K562 (cell line): ENCODE results near the gene LCTL. TPM values are rescaled to one million over a fixed set of nuclear protein-coding genes. Genes with fewer than 3 reads are reported as not detected.

Experiments
- CBFA2T2 ChIP-seq: fragments of 450-650 bp; conservative IDR thresholded peaks from 2 replicates; pipeline ENCODE4 v1.6.1; 2017; ENCODE audit warnings: mild to moderate bottlenecking
- ELF2 ChIP-seq: fragments of 250-450 bp; sonication (Bioruptor Pico); IDR thresholded peaks from 2 replicates; pipeline ENCODE4 v1.5.0; 2021; ENCODE audit warnings: mild to moderate bottlenecking
- ESRRA ChIP-seq: fragments of 450-650 bp; IDR thresholded peaks from 2 replicates; pipeline ENCODE4 v1.6.1; 2014; ENCODE audit warnings: low read depth, mild to moderate bottlenecking, moderate library complexity, borderline replicate concordance
- L3MBTL2 ChIP-seq: fragments of 450-650 bp; IDR thresholded peaks from 2 replicates; pipeline ENCODE4 v1.6.1; 2016; ENCODE audit warnings: mild to moderate bottlenecking, moderate library complexity
- NBN ChIP-seq: fragments of 450-650 bp; IDR thresholded peaks from 2 replicates; pipeline ENCODE4 v1.6.1; 2016; ENCODE audit warnings: low read depth, mild to moderate bottlenecking
- RBM34 ChIP-seq: fragments of 200-400 bp; formaldehyde crosslinking; IDR thresholded peaks from 2 replicates; pipeline ENCODE4 v1.6.1; 2018; ENCODE audit warnings: low read length, borderline replicate concordance; ENCODE audit not compliant: insufficient read depth
- SAFB ChIP-seq: fragments of 200-400 bp; formaldehyde crosslinking; IDR thresholded peaks from 2 replicates; pipeline ENCODE4 v1.6.1; 2017; ENCODE audit warnings: low read depth, low read length, borderline replicate concordance
- polyA plus RNA-seq, 8 experiments: library from polyadenylated mRNA; depleted of rRNA in 4 of 8; stranded (reverse) in 5 of 8; unstranded in 3 of 8; fragments of >200 nt; fragmentation: Nextera tagmentation in 2 of 8; fragmentation: Illumina TruSeq in 1 of 8; extraction: Ambion mirVana in 2 of 8; extraction: Trizol in 1 of 8; gene quantifications; 2 replicates each; pipeline versions ENCODE4 v1.2.1 to v1.2.3, GENCODE V29; 2011 to 2014; ENCODE audit warnings: inconsistent platforms in 1 of 8, missing spikeins in 1 of 8
- total RNA-seq, 7 experiments: library from RNA; depleted of rRNA in 6 of 7; stranded (reverse); fragments of >200 nt in 6 of 7; fragmentation: Illumina TruSeq in 2 of 7; extraction: Trizol in 2 of 7; gene quantifications; 2 replicates each; pipeline versions ENCODE4 v1.2.1 to v1.2.3, GENCODE V29; 2011 to 2021; ENCODE audit warnings: low replicate concordance in 1 of 7
- TF ChIP-seq, protein P1 (sequence below): fragments of 200-400 bp; formaldehyde crosslinking; IDR thresholded peaks from 2 replicates; pipeline ENCODE4 v1.6.1; 2017; ENCODE audit warnings: mild to moderate bottlenecking, low read depth, low read length, moderate library complexity
- TF ChIP-seq, protein P2 (sequence below), 2 experiments: fragments of 450-650 bp in 1 of 2; sonication (generic) in 1 of 2; formaldehyde crosslinking in 1 of 2; IDR thresholded peaks; 2 replicates each; pipeline versions ENCODE4 v1.7.1 to v1.9.0; 2016 to 2022; ENCODE audit warnings: inconsistent platforms in 1 of 2, mild to moderate bottlenecking in 1 of 2, missing genetic modification reagents in 1 of 2
- TF ChIP-seq, protein P3 (sequence below): fragments of 450-650 bp; IDR thresholded peaks from 2 replicates; pipeline ENCODE4 v1.6.1; 2016; ENCODE audit warnings: antibody characterized with exemption
- TF ChIP-seq, protein P4 (sequence below): fragments of 250-450 bp; sonication (Bioruptor Pico); IDR thresholded peaks from 2 replicates; pipeline ENCODE4 v1.5.0; 2021; ENCODE audit warnings: mild to moderate bottlenecking, moderate library complexity

Gene LCTL
- total and polyA plus RNA-seq, 9 of the 15 experiments (the other 6 are each of a cell fraction or from before 2014, with no cell fraction given), result 0.08 to 0.31 (median 0.17) TPM; not detected in 6

DNA sequence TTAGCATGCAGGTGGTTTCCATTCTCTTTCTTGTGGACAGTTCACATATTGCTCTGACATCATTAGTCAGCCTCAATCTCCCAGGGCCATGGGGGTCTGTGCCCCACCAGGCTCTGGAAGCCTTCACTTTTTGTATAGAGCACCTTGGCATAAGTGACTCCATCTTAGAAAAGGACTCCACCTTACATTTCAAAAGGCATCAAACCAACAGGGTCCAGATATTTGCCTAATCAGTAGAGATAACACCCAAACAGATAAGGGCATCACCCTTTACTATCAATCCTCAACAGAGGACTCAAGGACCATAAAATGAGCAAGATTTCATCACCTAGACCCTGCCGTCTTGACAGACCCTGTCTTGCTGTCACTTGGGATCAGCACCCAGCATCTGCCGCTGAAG is 35.7 kb upstream of the LCTL start (continued):
- TF ChIP-seq, protein P1, sequence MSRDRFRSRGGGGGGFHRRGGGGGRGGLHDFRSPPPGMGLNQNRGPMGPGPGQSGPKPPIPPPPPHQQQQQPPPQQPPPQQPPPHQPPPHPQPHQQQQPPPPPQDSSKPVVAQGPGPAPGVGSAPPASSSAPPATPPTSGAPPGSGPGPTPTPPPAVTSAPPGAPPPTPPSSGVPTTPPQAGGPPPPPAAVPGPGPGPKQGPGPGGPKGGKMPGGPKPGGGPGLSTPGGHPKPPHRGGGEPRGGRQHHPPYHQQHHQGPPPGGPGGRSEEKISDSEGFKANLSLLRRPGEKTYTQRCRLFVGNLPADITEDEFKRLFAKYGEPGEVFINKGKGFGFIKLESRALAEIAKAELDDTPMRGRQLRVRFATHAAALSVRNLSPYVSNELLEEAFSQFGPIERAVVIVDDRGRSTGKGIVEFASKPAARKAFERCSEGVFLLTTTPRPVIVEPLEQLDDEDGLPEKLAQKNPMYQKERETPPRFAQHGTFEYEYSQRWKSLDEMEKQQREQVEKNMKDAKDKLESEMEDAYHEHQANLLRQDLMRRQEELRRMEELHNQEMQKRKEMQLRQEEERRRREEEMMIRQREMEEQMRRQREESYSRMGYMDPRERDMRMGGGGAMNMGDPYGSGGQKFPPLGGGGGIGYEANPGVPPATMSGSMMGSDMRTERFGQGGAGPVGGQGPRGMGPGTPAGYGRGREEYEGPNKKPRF, result no peak
- TF ChIP-seq, protein P2, sequence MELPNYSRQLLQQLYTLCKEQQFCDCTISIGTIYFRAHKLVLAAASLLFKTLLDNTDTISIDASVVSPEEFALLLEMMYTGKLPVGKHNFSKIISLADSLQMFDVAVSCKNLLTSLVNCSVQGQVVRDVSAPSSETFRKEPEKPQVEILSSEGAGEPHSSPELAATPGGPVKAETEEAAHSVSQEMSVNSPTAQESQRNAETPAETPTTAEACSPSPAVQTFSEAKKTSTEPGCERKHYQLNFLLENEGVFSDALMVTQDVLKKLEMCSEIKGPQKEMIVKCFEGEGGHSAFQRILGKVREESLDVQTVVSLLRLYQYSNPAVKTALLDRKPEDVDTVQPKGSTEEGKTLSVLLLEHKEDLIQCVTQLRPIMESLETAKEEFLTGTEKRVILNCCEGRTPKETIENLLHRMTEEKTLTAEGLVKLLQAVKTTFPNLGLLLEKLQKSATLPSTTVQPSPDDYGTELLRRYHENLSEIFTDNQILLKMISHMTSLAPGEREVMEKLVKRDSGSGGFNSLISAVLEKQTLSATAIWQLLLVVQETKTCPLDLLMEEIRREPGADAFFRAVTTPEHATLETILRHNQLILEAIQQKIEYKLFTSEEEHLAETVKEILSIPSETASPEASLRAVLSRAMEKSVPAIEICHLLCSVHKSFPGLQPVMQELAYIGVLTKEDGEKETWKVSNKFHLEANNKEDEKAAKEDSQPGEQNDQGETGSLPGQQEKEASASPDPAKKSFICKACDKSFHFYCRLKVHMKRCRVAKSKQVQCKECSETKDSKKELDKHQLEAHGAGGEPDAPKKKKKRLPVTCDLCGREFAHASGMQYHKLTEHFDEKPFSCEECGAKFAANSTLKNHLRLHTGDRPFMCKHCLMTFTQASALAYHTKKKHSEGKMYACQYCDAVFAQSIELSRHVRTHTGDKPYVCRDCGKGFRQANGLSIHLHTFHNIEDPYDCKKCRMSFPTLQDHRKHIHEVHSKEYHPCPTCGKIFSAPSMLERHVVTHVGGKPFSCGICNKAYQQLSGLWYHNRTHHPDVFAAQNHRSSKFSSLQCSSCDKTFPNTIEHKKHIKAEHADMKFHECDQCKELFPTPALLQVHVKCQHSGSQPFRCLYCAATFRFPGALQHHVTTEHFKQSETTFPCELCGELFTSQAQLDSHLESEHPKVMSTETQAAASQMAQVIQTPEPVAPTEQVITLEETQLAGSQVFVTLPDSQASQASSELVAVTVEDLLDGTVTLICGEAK (IDR thresholded peaks at IDR 0.05), result no peak
- TF ChIP-seq, protein P2 (CRISPR knock-in tag; IDR thresholded peaks at IDR 0.05), result no peak
- TF ChIP-seq, protein P3, sequence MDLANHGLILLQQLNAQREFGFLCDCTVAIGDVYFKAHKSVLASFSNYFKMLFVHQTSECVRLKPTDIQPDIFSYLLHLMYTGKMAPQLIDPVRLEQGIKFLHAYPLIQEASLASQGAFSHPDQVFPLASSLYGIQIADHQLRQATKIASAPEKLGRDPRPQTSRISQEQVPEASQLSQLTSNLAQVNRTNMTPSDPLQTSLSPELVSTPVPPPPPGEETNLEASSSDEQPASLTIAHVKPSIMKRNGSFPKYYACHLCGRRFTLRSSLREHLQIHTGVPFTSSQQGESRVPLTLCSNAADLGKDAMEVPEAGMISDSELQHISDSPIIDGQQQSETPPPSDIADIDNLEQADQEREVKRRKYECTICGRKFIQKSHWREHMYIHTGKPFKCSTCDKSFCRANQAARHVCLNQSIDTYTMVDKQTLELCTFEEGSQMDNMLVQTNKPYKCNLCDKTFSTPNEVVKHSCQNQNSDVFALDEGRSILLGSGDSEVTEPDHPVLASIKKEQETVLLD, result no peak
- TF ChIP-seq, protein P4, sequence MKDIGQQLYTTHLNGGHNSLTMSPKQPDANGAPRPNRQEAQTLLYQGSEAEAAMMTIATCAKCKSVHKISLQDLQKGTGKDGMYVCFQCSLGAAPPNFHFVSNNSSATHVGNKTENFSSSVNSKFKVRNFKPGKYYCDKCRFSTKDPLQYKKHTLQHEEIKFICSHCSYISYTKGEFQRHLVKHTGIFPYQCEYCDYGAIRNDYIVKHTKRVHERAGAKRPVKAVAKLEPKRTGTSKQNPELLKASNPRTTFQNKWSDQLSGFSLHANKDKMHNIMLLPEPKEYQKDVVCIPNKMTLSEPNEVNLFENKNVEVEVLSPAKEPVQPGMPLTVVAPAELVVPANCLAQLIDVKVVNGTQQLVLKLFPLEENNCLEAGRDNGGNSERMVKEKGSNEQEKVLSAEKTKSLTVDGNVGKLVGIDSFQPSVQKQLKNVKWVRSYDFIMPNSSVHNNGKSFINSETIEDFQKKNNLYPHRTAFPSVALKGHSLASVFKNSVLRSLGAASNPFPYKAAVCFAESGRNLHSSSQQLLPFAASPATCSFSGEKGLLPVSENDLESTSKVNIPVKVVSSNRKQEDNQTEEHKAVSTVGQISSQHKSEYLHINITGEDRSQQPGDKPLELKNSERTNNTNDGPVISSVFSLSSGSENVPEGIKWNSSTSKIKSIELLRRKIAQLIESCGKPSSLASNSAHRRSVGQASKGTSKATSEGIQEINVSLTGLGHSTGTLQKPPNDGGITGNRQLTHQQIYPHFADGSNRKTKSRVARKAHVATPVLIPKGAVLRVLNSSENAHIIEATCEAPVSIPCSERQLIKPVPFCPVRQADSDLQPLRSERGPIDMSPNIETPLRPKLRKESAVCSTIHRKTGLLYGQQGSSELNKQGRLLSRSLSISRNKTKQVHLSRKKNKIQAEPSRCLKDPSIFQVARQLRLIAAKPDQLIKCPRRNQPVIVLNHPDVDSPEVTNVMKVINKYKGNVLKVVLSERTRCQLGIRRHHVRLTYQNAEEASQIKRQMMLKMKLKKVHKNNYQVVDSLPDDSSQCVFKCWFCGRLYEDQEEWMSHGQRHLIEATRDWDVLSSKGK (CRISPR knock-in tag), result no peak
- TF ChIP-seq RBM34 (no peak), NBN (no peak), L3MBTL2 (no peak), CBFA2T2 (peak; percentile 15; the same call in 1 of the 2 replicates), ELF2 (CRISPR knock-in tag) (no peak), SAFB (no peak), ESRRA (no peak)
